Neural progenitor cell (in vitro differentiated cells): ENCODE measurements around the gene ABCB10.

Experiments used
- CTCF ChIP-seq: fragments of 200-600 bp; sonication (generic); IDR thresholded peaks from 2 replicates; pipeline ENCODE4 v1.5.1; 2017; ENCODE audit warnings: antibody characterized with exemption, mild to moderate bottlenecking
- EZH2 ChIP-seq: fragments of 200-600 bp; sonication (generic); IDR thresholded peaks from 2 replicates; pipeline ENCODE4 v1.6.1; 2017; ENCODE audit warnings: antibody characterized with exemption, mild to moderate bottlenecking, moderate library complexity
- EZH2phosphoT487 ChIP-seq: fragments of 200-600 bp; sonication (generic); IDR thresholded peaks from 2 replicates; pipeline ENCODE4 v1.6.1; 2017; ENCODE audit warnings: antibody characterized with exemption

- TF ChIP-seq CTCF (no peak), EZH2phosphoT487 (no peak), EZH2 (no peak)
Measured at GRCh38 chr1:229466887-229467286, 91.6 kb downstream of the ABCB10 start.
